Epithelial cell of proximal tubule (primary cell): Measurements from ENCODE around the gene TMEM256. TPM values are rescaled to one million over a fixed set of nuclear protein-coding genes. Genes with fewer than 3 reads are reported as not detected.

Source experiments
- DNase-seq: peaks from one replicate; pipeline ENCODE4 v3.0.0-alpha.2; 2011; ENCODE audit warnings: low read depth
- H3K4me3 ChIP-seq: 2 replicates; pipeline ENCODE4 v1.5.1; 2011; ENCODE audit warnings: low read depth, mild to moderate bottlenecking, low read length
- CTCF ChIP-seq: conservative IDR thresholded peaks from 2 replicates; pipeline ENCODE4 v1.5.1; 2012; ENCODE audit warnings: low read depth, mild to moderate bottlenecking, low read length
- total RNA-seq: library from RNA; depleted of rRNA; stranded (reverse); fragments of >200 nt; gene quantifications from 2 replicates; pipeline ENCODE4 v1.2.3, GENCODE V29; 2015

Gene TMEM256
- total RNA-seq, 1 donor from 2014 or later = 134 TPM

- no peak for DNase-seq
- peak overlapping the region; percentile 75 for H3K4me3 ChIP-seq
- no peak for TF ChIP-seq CTCF
Measured at GRCh38 chr17:7437369-7437863, 33.5 kb upstream of the TMEM256 start.

- TF ChIP-seq CTCF = peak; percentile 78
- peak overlapping the region; percentile 75 for H3K4me3 ChIP-seq
- DNase-seq = no peak
Measured at GRCh38 chr17:7436556-7437368, 32.9 kb upstream of the TMEM256 start.

- peak overlapping the region; percentile 75 for H3K4me3 ChIP-seq
- peak; percentile 36 for TF ChIP-seq CTCF
- no peak for DNase-seq
Measured at GRCh38 chr17:7435676-7436555, 32.0 kb upstream of the TMEM256 start.

- no peak for DNase-seq
- no peak overlapping the region for H3K4me3 ChIP-seq
- TF ChIP-seq CTCF = no peak
Measured at GRCh38 chr17:7432296-7432695, 28.4 kb upstream of the TMEM256 start.

- no peak overlapping the region for H3K4me3 ChIP-seq
- TF ChIP-seq CTCF = no peak
- no peak for DNase-seq
Measured at GRCh38 chr17:7431231-7431630, 27.3 kb upstream of the TMEM256 start.

GRCh38 chr17:7429722-7430121 is 25.8 kb upstream of the TMEM256 start:
- TF ChIP-seq CTCF = no peak
- no peak for DNase-seq
- no peak overlapping the region for H3K4me3 ChIP-seq
